Endothelial cell of umbilical vein (primary cell): ENCODE measurements around the gene TMEM54. TPM values are rescaled to one million over a fixed set of nuclear protein-coding genes. Genes with fewer than 3 reads are reported as not detected.

Experiments used
- BruUV-seq: library from RNA; stranded (reverse); fragments of 400-500 nt; replicated peaks from 2 replicates; lab custom pipeline; 2021; lab: Mats Ljungman, UMichigan
- CTCF ChIA-PET: fragments of 300-600, 350-600 bp; sonication (Branson Sonifier 250); formaldehyde crosslinking; loops from one replicate; lab custom pipeline; 2021; ENCODE audit warnings: antibody characterized with exemption, inconsistent platforms; lab: Charles Lee
- POLR2A ChIA-PET: fragments of 300-600, 350-600 bp; sonication (Branson Sonifier 250); formaldehyde crosslinking; loops from one replicate; lab custom pipeline; 2021; ENCODE audit warnings: antibody characterized with exemption, inconsistent platforms; lab: Charles Lee
- DNase-seq: peaks from one replicate; pipeline ENCODE4 v3.0.0-alpha.2; 2011; ENCODE audit warnings: low read depth, low spot score
- FAIRE-seq: peaks from 2 replicates; lab custom pipeline; 2011; peaks lifted over from hg19 to GRCh38; lab: Jason Lieb, UNC
- H2AFZ ChIP-seq: 2 replicates; pipeline ENCODE4 v1.6.0; 2012; ENCODE audit warnings: low read depth, low read length, control low read depth, inconsistent platforms
- H3K27ac ChIP-seq: 2 replicates; pipeline ENCODE4 v1.5.1; 2011; ENCODE audit warnings: low read depth, mild to moderate bottlenecking, control low read depth, low read length, moderate library complexity; ENCODE audit not compliant: insufficient read depth
- H3K27me3 ChIP-seq, 2 experiments: 2 replicates each; pipeline versions ENCODE4 v1.6.0 to v1.6.1; 2011; ENCODE audit warnings: low read length in 2 of 2, mixed read lengths in 1 of 2; ENCODE audit not compliant: control insufficient read depth in 2 of 2, insufficient read depth in 2 of 2
- H3K36me3 ChIP-seq, 2 experiments: 2 replicates in 1 of 2; 3 replicates in 1 of 2; pipeline ENCODE4 v1.5.1; 2011; ENCODE audit warnings: low read length in 2 of 2, mild to moderate bottlenecking in 1 of 2, moderate library complexity in 1 of 2; ENCODE audit not compliant: control insufficient read depth in 2 of 2, insufficient read depth in 2 of 2; ENCODE audit errors: extremely low read depth in 1 of 2
- H3K4me1 ChIP-seq: 3 replicates; pipeline ENCODE4 v1.5.1; 2011; ENCODE audit warnings: mild to moderate bottlenecking, low read length; ENCODE audit not compliant: control insufficient read depth, insufficient read depth; ENCODE audit errors: extremely low read depth
- H3K4me2 ChIP-seq: 2 replicates; pipeline ENCODE4 v1.6.1; 2011; ENCODE audit warnings: low read length, control low read depth, mixed read lengths; ENCODE audit not compliant: insufficient read depth
- H3K4me3 ChIP-seq, 3 experiments: fragments of 200-600 bp in 1 of 3; sonication (generic), shearing (Covaris generic) in 1 of 3; replicated peaks in 1 of 3; 2 replicates each; pipeline ENCODE4 v1.5.1; 2011 to 2016; ENCODE audit warnings: control low read depth in 3 of 3, low read length in 3 of 3, mild to moderate bottlenecking in 2 of 3, inconsistent platforms in 1 of 3, low read depth in 1 of 3, moderate library complexity in 1 of 3; ENCODE audit not compliant: insufficient read depth in 1 of 3
- H3K79me2 ChIP-seq: 2 replicates; pipeline ENCODE4 v1.6.0; 2012; ENCODE audit warnings: low read length, inconsistent platforms; ENCODE audit not compliant: control insufficient read depth, insufficient read depth
- H3K9ac ChIP-seq: replicated peaks from 2 replicates; pipeline ENCODE3; 2011; ENCODE audit warnings: low read length, control low read depth; ENCODE audit not compliant: insufficient read depth; ENCODE audit errors: extremely low read depth
- H3K9me1 ChIP-seq: replicated peaks from 3 replicates; pipeline ENCODE4 v1.6.0; 2011; ENCODE audit warnings: mild to moderate bottlenecking, low read length; ENCODE audit not compliant: control insufficient read depth, insufficient read depth; ENCODE audit errors: extremely low read depth
- H3K9me3 ChIP-seq: replicated peaks from 2 replicates; pipeline ENCODE4 v1.5.1; 2012; ENCODE audit warnings: low read length, inconsistent platforms; ENCODE audit not compliant: control insufficient read depth, insufficient read depth
- H4K20me1 ChIP-seq: replicated peaks from 2 replicates; pipeline ENCODE3; 2011; ENCODE audit warnings: mild to moderate bottlenecking, low read length; ENCODE audit not compliant: control insufficient read depth, insufficient read depth; ENCODE audit errors: extremely low read depth
- EZH2 ChIP-seq: IDR thresholded peaks from 2 replicates; pipeline ENCODE4 v1.6.1; 2012; ENCODE audit warnings: borderline replicate concordance, low read depth, mild to moderate bottlenecking, moderate library complexity, low read length, inconsistent platforms; ENCODE audit not compliant: severe bottlenecking
- FOS ChIP-seq: IDR thresholded peaks from 2 replicates; pipeline ENCODE4 v1.6.1; 2011; ENCODE audit warnings: mild to moderate bottlenecking, low read length, moderate library complexity, borderline replicate concordance; ENCODE audit not compliant: insufficient read depth
- GATA2 ChIP-seq: IDR thresholded peaks from 2 replicates; pipeline ENCODE4 v1.7.0; 2011; ENCODE audit warnings: low read depth, mild to moderate bottlenecking, moderate library complexity, mixed read lengths, low read length; ENCODE audit not compliant: insufficient read length, insufficient read depth
- JUN ChIP-seq: IDR thresholded peaks from 2 replicates; pipeline ENCODE4 v1.6.1; 2011; ENCODE audit warnings: borderline replicate concordance, low read depth; ENCODE audit not compliant: insufficient read length, insufficient read depth
- MYC ChIP-seq: IDR thresholded peaks from one replicate; pipeline ENCODE4 v1.6.1; 2011; ENCODE audit warnings: mild to moderate bottlenecking, low read depth, low read length
- POLR2A ChIP-seq: IDR thresholded peaks from 2 replicates; pipeline ENCODE4 v1.6.1; 2012; ENCODE audit warnings: low read depth, mild to moderate bottlenecking, control low read depth, low read length
- POLR2AphosphoS5 ChIP-seq: IDR thresholded peaks from 2 replicates; pipeline ENCODE4 v1.6.1; 2012; ENCODE audit warnings: low read depth, mild to moderate bottlenecking, control low read depth, low read length, moderate library complexity; ENCODE audit not compliant: insufficient read depth
- dilution Hi-C: fragments of 300-500 bp; cut with MboI; formaldehyde crosslinking; loops from one replicate; pipeline ENCODE4 v1.15.0; 2019; ENCODE audit warnings: low sequenced_read_pairs; ENCODE audit not compliant: extremely low pct_ligation_motif_present
- intact Hi-C: fragments of 100-400 bp; cut with micrococcal nuclease; formaldehyde crosslinking; loops from one replicate; pipeline ENCODE4 v1.10.0; 2022
- polyA plus RNA-seq, 4 experiments: library from polyadenylated mRNA; depleted of rRNA in 3 of 4; stranded (reverse) in 3 of 4; unstranded in 1 of 4; fragments of >200 nt; gene quantifications; 2 replicates each; pipeline versions ENCODE4 v1.2.1 to v1.2.3, GENCODE V29; 2011 to 2012; ENCODE audit warnings: missing spikeins in 1 of 4
- total RNA-seq: library from RNA; stranded (reverse); gene quantifications from 2 replicates; pipeline ENCODE4 v1.2.3, GENCODE V29; 2021
- TF ChIP-seq, protein P1 (sequence below), 2 donors: IDR thresholded peaks; 1 replicate in 1 of 2; 2 replicates in 1 of 2; pipeline ENCODE4 v1.5.1; 2011; ENCODE audit warnings: low read length in 2 of 2, mild to moderate bottlenecking in 2 of 2, moderate library complexity in 2 of 2, control low read depth in 1 of 2, inconsistent platforms in 1 of 2, low read depth in 1 of 2; ENCODE audit not compliant: insufficient read depth in 1 of 2; ENCODE audit errors: extremely low read depth in 1 of 2
- TF ChIP-seq, protein P2 (sequence below): IDR thresholded peaks from 2 replicates; pipeline ENCODE4 v1.6.1; 2011; ENCODE audit not compliant: insufficient read depth, insufficient read length

TMEM54 gene
- total and polyA plus RNA-seq, 2 donors (not counting 3 experiments of a cell fraction or from before 2014, with no cell fraction given), result 23.6 to 77.2 TPM

DNA sequence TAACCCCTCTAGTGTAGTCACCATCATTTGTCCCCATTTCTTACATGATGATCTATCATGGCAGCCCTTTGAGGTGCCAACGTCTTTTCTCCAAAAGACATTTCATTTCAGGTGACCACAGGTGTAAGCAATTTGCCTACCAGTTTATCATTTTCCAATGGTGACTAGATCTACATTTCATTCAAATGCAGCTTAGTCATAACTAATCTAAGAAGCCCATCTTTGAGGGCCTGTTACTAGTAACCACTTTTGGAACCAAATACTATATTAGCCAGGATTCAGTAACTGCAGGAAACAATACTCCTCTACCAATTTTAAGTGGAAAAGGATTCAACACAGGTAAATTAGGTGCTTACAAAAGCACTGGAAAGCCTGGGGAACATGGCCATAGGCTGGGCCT lies 30.6 kb upstream of the TMEM54 start:
- Histone ChIP-seq H3K36me3 (peaks cover under 1 to 2% of the 10 kb centered on the region in 2 experiments), H4K20me1 (no peaks in the 10 kb centered on the region), H3K9me1 (no peaks in the 10 kb centered on the region), H3K27me3 (no peaks in the 10 kb centered on the region), H3K4me1 (peaks cover 19% of the 10 kb centered on the region), H3K79me2 (no peaks in the 10 kb centered on the region), H3K9me3 (no peaks in the 10 kb centered on the region), H3K27ac (no peak overlapping the region), H3K4me3 (no peak overlapping the region), H3K4me2 (no peak overlapping the region), H2AFZ (no peak overlapping the region), H3K9ac (no peak overlapping the region)
- intact Hi-C loops, result loop anchor here (2.0 kb wide), 1 partner anchor 55 kb away; no protein-coding TSS in a partner anchor
- CTCF ChIA-PET, result interaction anchor here (0.8 to 7.4 kb wide), 6 partner anchors 11 to 155 kb away, joined by 3 to 340 read pairs (median 12); no protein-coding TSS in a partner anchor
- FAIRE-seq (no peak), DNase-seq (no peak)
- POLR2A ChIA-PET, result no interaction called here
- TF ChIP-seq MYC, result no peak
- no peak for TF ChIP-seq POLR2AphosphoS5
- TF ChIP-seq GATA2, result no peak
- no peak for TF ChIP-seq POLR2A
- TF ChIP-seq, protein P1, sequence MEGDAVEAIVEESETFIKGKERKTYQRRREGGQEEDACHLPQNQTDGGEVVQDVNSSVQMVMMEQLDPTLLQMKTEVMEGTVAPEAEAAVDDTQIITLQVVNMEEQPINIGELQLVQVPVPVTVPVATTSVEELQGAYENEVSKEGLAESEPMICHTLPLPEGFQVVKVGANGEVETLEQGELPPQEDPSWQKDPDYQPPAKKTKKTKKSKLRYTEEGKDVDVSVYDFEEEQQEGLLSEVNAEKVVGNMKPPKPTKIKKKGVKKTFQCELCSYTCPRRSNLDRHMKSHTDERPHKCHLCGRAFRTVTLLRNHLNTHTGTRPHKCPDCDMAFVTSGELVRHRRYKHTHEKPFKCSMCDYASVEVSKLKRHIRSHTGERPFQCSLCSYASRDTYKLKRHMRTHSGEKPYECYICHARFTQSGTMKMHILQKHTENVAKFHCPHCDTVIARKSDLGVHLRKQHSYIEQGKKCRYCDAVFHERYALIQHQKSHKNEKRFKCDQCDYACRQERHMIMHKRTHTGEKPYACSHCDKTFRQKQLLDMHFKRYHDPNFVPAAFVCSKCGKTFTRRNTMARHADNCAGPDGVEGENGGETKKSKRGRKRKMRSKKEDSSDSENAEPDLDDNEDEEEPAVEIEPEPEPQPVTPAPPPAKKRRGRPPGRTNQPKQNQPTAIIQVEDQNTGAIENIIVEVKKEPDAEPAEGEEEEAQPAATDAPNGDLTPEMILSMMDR (IDR thresholded peaks at IDR 0.05; ENCODE audit: extremely low read depth in 1 of 2, insufficient read depth in 1 of 2, low read depth in 1 of 2, low read length in 2 of 2), result no peak
- TF ChIP-seq FOS, result no peak
- no peak for TF ChIP-seq EZH2
- no peak for TF ChIP-seq JUN
- TF ChIP-seq, protein P2, sequence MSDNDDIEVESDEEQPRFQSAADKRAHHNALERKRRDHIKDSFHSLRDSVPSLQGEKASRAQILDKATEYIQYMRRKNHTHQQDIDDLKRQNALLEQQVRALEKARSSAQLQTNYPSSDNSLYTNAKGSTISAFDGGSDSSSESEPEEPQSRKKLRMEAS, result no peak
- no TSS peak for BruUV-seq
- dilution Hi-C loops, result no loop called here
